Choroid plexus epithelial cell (primary cell): Measurements from ENCODE around the gene CEP95.
"Not testable (repeated sequence)": the region's sequence is repeated elsewhere in the genome, so short reads cannot be mapped to it uniquely, and the experiment has no call there.

Experiments
- DNase-seq: peaks from one replicate; pipeline ENCODE4 v3.0.0-alpha.2; 2010; ENCODE audit warnings: low read depth
- H3K4me3 ChIP-seq: 2 replicates; pipeline ENCODE4 v1.5.1; 2011; ENCODE audit warnings: low read depth, mild to moderate bottlenecking, control low read depth, low read length, moderate library complexity
- TF ChIP-seq, protein P1 (sequence below): conservative IDR thresholded peaks from 2 replicates; pipeline ENCODE4 v1.5.1; 2011; ENCODE audit warnings: low read depth, mild to moderate bottlenecking, control low read depth, inconsistent platforms, low read length, moderate library complexity

Gene CEP95

GRCh38 chr17:64571746-64572145 is 65.0 kb downstream of the CEP95 start:
- TF ChIP-seq, protein P1, sequence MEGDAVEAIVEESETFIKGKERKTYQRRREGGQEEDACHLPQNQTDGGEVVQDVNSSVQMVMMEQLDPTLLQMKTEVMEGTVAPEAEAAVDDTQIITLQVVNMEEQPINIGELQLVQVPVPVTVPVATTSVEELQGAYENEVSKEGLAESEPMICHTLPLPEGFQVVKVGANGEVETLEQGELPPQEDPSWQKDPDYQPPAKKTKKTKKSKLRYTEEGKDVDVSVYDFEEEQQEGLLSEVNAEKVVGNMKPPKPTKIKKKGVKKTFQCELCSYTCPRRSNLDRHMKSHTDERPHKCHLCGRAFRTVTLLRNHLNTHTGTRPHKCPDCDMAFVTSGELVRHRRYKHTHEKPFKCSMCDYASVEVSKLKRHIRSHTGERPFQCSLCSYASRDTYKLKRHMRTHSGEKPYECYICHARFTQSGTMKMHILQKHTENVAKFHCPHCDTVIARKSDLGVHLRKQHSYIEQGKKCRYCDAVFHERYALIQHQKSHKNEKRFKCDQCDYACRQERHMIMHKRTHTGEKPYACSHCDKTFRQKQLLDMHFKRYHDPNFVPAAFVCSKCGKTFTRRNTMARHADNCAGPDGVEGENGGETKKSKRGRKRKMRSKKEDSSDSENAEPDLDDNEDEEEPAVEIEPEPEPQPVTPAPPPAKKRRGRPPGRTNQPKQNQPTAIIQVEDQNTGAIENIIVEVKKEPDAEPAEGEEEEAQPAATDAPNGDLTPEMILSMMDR, result no peak
- no peak for DNase-seq
- no peak overlapping the region for H3K4me3 ChIP-seq

- no peak overlapping the region for H3K4me3 ChIP-seq
- TF ChIP-seq, protein P1, result no peak
- DNase-seq, result peak; percentile 43
These were observed 65.9 kb downstream of the CEP95 start for GRCh38 chr17:64572682-64573154.

- TF ChIP-seq, protein P1, result no peak
- no peak for DNase-seq
- no peak overlapping the region for H3K4me3 ChIP-seq
These were observed 66.4 kb downstream of the CEP95 start for GRCh38 chr17:64573214-64573613.

DNA sequence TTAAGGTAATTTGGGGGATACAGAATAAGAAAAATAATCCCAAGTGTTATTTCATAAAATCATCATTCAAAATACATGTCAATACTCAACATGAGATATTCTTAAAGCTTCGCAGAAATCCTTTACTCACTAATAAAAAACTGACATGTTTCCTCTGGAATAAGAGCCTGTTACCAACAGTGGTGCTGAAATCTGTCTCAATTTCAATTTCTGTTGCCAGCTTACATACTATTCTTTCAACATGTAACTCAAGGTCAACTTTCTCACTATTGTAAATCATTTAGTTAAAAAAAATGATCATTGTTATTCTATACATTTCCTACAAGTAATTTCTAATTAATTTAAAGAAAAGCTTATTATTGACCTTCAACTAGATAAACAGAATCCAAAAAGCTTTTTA is 67.9 kb downstream of the CEP95 start:
- DNase-seq, result peak; percentile 20
- TF ChIP-seq, protein P1, result no peak
- H3K4me3 ChIP-seq, result no peak overlapping the region

DNA sequence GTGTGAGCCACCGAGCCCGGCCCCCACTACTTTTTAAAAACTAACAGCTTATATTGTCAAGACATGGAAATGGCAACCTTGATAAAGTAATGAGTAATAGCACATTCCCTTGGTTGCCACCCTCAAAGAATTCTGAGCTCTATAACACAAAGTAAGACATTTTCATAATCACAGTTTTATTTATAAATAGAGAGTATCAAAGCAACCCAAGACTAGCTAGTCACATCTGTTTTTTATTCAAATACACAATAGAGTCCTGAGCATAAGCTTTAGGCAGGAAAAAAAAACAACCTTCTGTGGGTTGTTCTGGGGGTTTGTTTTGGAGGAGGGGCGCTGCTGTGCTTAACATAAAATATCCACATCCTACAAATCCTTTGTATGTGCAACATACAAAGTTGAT is 68.7 kb downstream of the CEP95 start:
- TF ChIP-seq, protein P1, result no peak
- no peak for DNase-seq
- H3K4me3 ChIP-seq, result no peak overlapping the region

DNA sequence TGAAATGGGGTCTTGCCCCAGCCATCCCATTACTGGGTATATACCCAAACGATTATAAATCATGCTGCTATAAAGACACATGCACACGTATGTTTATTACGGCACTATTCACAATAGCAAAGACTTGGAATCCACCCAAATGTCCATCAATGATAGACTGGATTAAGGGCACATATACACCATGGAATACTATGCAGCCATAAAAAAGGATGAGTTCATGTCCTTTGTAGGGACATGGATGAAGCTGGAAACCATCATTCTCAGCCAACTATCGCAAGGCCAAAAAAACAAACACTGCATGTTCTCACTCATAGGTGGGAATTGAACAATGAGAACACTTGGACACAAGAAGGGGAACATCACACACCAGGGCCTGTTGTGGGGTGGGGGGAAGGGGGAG is 70.2 kb downstream of the CEP95 start:
- not testable (repeated sequence) for DNase-seq, H3K4me3 ChIP-seq

GRCh38 chr17:64579917-64580316 is 73.1 kb downstream of the CEP95 start:
- TF ChIP-seq, protein P1, result no peak
- no peak overlapping the region for H3K4me3 ChIP-seq
- DNase-seq, result no peak
